ENCODE measurements around the gene LMOD2.

LMOD2 gene

GRCh38 chr7:123662755-123663154 is 7.1 kb downstream of the LMOD2 start:
- no peak for DNase-seq (ENCODE audit: extremely low spot score)
- ChIA-PET POLR2A (no interaction called here), CTCF (interaction anchor here (0.7 to 1.5 kb wide), 2 partner anchors 184 to 210 kb away, joined by 3 to 5 read pairs; no protein-coding TSS in a partner anchor)
- TF ChIP-seq TARDBP (IDR thresholded peaks at IDR 0.05): no peak
- no peak for TF ChIP-seq LEF1 (IDR thresholded peaks at IDR 0.05; ENCODE audit: borderline replicate concordance)
- no peak for TF ChIP-seq ELF4 (IDR thresholded peaks at IDR 0.05)
- TF ChIP-seq ARNT (IDR thresholded peaks at IDR 0.05): no peak
- TF ChIP-seq HDGF (IDR thresholded peaks at IDR 0.05; ENCODE audit: borderline replicate concordance): no peak

DNA sequence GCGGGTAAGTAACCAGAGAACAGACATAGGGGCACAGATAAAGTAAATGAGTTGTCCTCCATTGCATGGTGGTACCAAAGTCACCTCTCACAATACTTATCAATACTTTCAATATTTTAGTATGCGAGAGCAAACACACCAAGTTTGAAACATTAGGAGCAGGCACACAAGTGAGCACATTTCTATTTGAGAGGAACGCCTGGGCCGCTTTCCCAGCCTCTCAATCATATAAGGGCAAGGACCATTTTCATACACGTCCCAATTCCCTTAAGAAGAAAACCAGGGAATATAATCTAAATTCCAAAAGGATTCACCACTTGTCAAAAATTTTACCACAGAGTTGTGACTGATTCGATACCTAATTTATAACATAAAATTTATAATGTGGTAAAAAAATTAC is 7.5 kb downstream of the LMOD2 start:
- DNase-seq (ENCODE audit: extremely low spot score): no peak
- CTCF ChIA-PET: no interaction called here
- TF ChIP-seq ZNF384 (IDR thresholded peaks at IDR 0.05) (no peak), TARDBP (IDR thresholded peaks at IDR 0.05) (no peak), FOXA1 (IDR thresholded peaks at IDR 0.05) (no peak), CTBP1 (IDR thresholded peaks at IDR 0.05; ENCODE audit: borderline replicate concordance) (no peak), L3MBTL2 (conservative IDR thresholded peaks at IDR 0.05) (no peak), SUZ12 (IDR thresholded peaks at IDR 0.05) (no peak)
- POLR2A ChIA-PET: no interaction called here

- DNase-seq (ENCODE audit: extremely low spot score): no peak
- POLR2A ChIA-PET: no interaction called here
- no peak for TF ChIP-seq ELF4 (IDR thresholded peaks at IDR 0.05)
- no peak for TF ChIP-seq HDGF (IDR thresholded peaks at IDR 0.05; ENCODE audit: borderline replicate concordance)
- no peak for TF ChIP-seq NFRKB (IDR thresholded peaks at IDR 0.05)
- no peak for TF ChIP-seq LEF1 (IDR thresholded peaks at IDR 0.05; ENCODE audit: borderline replicate concordance)
- no peak for TF ChIP-seq SP1 (IDR thresholded peaks at IDR 0.05)
- TF ChIP-seq SUZ12 (IDR thresholded peaks at IDR 0.05): no peak
- no peak for TF ChIP-seq L3MBTL2 (conservative IDR thresholded peaks at IDR 0.05)
- CTCF ChIA-PET: interaction anchor here (0.5 kb wide), 2 partner anchors 26 to 28 kb away, joined by 3 to 4 read pairs; no protein-coding TSS in a partner anchor
Observed at GRCh38 chr7:123665157-123665556, 9.5 kb downstream of the LMOD2 start.

DNA sequence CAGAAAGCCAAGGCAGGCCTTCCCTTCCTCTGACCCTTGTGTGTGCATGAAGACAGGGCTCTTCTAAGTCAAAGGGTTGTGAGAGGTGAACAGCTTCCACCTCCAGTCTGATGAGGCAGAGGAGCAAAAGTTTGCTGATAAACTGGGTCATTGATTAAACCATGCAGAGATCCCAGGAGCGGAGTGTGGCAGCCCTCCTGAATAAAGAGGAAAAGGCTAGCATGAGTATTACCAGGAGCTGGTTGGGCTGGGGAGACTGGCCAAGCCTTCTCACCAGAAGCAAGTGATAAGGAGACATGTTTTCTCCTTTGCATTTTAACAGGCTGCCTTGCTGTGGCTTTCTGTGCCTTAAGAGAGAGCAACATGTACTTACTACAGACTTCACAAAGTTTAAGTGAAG is 10.2 kb downstream of the LMOD2 start:
- CTCF ChIA-PET: interaction anchor here (0.5 to 1.1 kb wide), 2 partner anchors 17 to 29 kb away, joined by 4 read pairs; no protein-coding TSS in a partner anchor
- no peak for DNase-seq (ENCODE audit: extremely low spot score)
- POLR2A ChIA-PET: no interaction called here
- TF ChIP-seq TARDBP (IDR thresholded peaks at IDR 0.05) (no peak), LEF1 (IDR thresholded peaks at IDR 0.05; ENCODE audit: borderline replicate concordance) (no peak), ELF4 (IDR thresholded peaks at IDR 0.05) (no peak)

DNA sequence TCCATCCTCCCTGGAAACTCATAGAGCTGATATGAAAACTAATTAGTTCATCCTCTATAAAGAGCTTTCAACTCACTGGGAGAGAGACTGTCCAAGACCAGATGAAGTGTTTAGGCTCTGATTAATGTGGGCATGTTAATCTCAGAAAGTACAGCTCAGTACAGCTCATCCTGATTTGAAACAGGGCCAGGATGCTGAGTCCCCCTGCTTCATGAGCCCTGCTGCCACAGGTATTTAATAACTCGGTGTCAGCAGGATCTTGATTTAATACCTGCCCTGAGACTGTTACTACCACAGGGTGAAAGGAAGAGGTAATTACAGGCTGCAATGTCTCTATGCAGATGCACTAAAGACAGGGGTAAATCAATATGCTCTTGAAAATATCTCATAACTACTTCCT is 10.8 kb downstream of the LMOD2 start:
- TF ChIP-seq FOXM1 (IDR thresholded peaks at IDR 0.05; ENCODE audit: borderline replicate concordance) (no peak), ZNF384 (IDR thresholded peaks at IDR 0.05) (no peak), NFRKB (IDR thresholded peaks at IDR 0.05) (no peak), HDGF (IDR thresholded peaks at IDR 0.05; ENCODE audit: borderline replicate concordance) (no peak)
- DNase-seq (ENCODE audit: extremely low spot score): no peak
- ChIA-PET POLR2A (no interaction called here), CTCF (interaction anchor here (1.1 kb wide), 1 partner anchor 18 kb away, joined by 4 read pairs; no protein-coding TSS in a partner anchor)

DNA sequence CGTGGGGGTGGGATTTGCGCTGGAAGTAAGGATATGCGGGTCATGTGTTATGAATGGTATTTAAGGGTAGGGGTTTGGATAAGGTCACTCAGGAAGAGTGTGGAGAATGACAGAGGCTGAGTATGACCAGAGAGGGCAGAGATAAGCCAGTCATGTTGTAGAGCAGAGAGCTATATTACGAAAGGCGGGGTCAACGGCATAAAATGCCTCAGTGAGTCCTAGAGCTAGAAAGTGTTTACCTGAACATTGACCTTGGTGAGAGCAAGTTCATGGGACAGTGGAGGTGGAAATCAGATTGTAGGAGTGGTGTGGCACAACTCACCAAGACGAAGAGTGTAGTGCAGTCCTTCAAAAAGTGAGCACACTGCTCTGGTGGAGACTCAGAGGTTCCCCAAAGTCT is 13.8 kb downstream of the LMOD2 start:
- no peak for TF ChIP-seq TARDBP (IDR thresholded peaks at IDR 0.05)
- TF ChIP-seq SUZ12 (IDR thresholded peaks at IDR 0.05): no peak
- no peak for TF ChIP-seq FOXA1 (IDR thresholded peaks at IDR 0.05)
- no peak for TF ChIP-seq FOXK2 (IDR thresholded peaks at IDR 0.05)
- no peak for TF ChIP-seq NFRKB (IDR thresholded peaks at IDR 0.05)
- TF ChIP-seq ZNF384 (IDR thresholded peaks at IDR 0.05): no peak
- no peak for TF ChIP-seq ARNT (IDR thresholded peaks at IDR 0.05)
- ChIA-PET POLR2A (no interaction called here), CTCF (no interaction called here)
- DNase-seq (ENCODE audit: extremely low spot score): no peak

GRCh38 chr7:123673137-123673732 is 17.6 kb downstream of the LMOD2 start:
- ChIA-PET POLR2A (no interaction called here), CTCF (no interaction called here)
- no peak for TF ChIP-seq SP1 (IDR thresholded peaks at IDR 0.05)
- no peak for TF ChIP-seq NFRKB (IDR thresholded peaks at IDR 0.05)
- TF ChIP-seq ARNT (IDR thresholded peaks at IDR 0.05): no peak
- no peak for TF ChIP-seq SUZ12 (IDR thresholded peaks at IDR 0.05)
- no peak for TF ChIP-seq LEF1 (IDR thresholded peaks at IDR 0.05; ENCODE audit: borderline replicate concordance)
- TF ChIP-seq FOXM1 (IDR thresholded peaks at IDR 0.05; ENCODE audit: borderline replicate concordance): no peak
- no peak for TF ChIP-seq BHLHE40 (IDR thresholded peaks at IDR 0.05; ENCODE audit: borderline replicate concordance)
- TF ChIP-seq TARDBP (IDR thresholded peaks at IDR 0.05): no peak
- TF ChIP-seq CTBP1 (IDR thresholded peaks at IDR 0.05; ENCODE audit: borderline replicate concordance): no peak
- no peak for TF ChIP-seq FOXA1 (IDR thresholded peaks at IDR 0.05)
- TF ChIP-seq HDGF (IDR thresholded peaks at IDR 0.05; ENCODE audit: borderline replicate concordance): no peak
- no peak for TF ChIP-seq ZNF384 (IDR thresholded peaks at IDR 0.05)
- no peak for TF ChIP-seq PKNOX1 (IDR thresholded peaks at IDR 0.05)
- no peak for TF ChIP-seq L3MBTL2 (conservative IDR thresholded peaks at IDR 0.05)
- no peak for TF ChIP-seq FOXK2 (IDR thresholded peaks at IDR 0.05)
- TF ChIP-seq ELF4 (IDR thresholded peaks at IDR 0.05): no peak
- DNase-seq (ENCODE audit: extremely low spot score): no peak

GRCh38 chr7:123673752-123674398 is 18.2 kb downstream of the LMOD2 start:
- TF ChIP-seq ARNT (IDR thresholded peaks at IDR 0.05): no peak
- no peak for TF ChIP-seq FOXK2 (IDR thresholded peaks at IDR 0.05)
- no peak for TF ChIP-seq PKNOX1 (IDR thresholded peaks at IDR 0.05)
- no peak for TF ChIP-seq CTBP1 (IDR thresholded peaks at IDR 0.05; ENCODE audit: borderline replicate concordance)
- TF ChIP-seq ZNF384 (IDR thresholded peaks at IDR 0.05): no peak
- no peak for TF ChIP-seq SUZ12 (IDR thresholded peaks at IDR 0.05)
- TF ChIP-seq NFRKB (IDR thresholded peaks at IDR 0.05): no peak
- no peak for TF ChIP-seq TARDBP (IDR thresholded peaks at IDR 0.05)
- no peak for TF ChIP-seq FOXM1 (IDR thresholded peaks at IDR 0.05; ENCODE audit: borderline replicate concordance)
- TF ChIP-seq SP1 (IDR thresholded peaks at IDR 0.05): no peak
- no peak for TF ChIP-seq HDGF (IDR thresholded peaks at IDR 0.05; ENCODE audit: borderline replicate concordance)
- no peak for TF ChIP-seq L3MBTL2 (conservative IDR thresholded peaks at IDR 0.05)
- TF ChIP-seq BHLHE40 (IDR thresholded peaks at IDR 0.05; ENCODE audit: borderline replicate concordance): no peak
- TF ChIP-seq LEF1 (IDR thresholded peaks at IDR 0.05; ENCODE audit: borderline replicate concordance): no peak
- TF ChIP-seq ELF4 (IDR thresholded peaks at IDR 0.05): no peak
- POLR2A ChIA-PET: no interaction called here
- CTCF ChIA-PET: interaction anchor here (0.6 to 1.0 kb wide), 3 partner anchors 9 to 74 kb away, joined by 3 to 4 read pairs (median 3); no protein-coding TSS in a partner anchor
- no peak for DNase-seq (ENCODE audit: extremely low spot score)
